ENCODE measurements around the gene SLC22A23. TPM values are rescaled to one million over a fixed set of nuclear protein-coding genes. Genes with fewer than 3 reads are reported as not detected.
"Not testable (repeated sequence)": the region's sequence is repeated elsewhere in the genome, so short reads cannot be mapped to it uniquely, and the experiment has no call there.

SLC22A23 gene
- polyA plus RNA-seq, 10 donors, result 2.8 to 7.8 (median 3.7) TPM

DNA sequence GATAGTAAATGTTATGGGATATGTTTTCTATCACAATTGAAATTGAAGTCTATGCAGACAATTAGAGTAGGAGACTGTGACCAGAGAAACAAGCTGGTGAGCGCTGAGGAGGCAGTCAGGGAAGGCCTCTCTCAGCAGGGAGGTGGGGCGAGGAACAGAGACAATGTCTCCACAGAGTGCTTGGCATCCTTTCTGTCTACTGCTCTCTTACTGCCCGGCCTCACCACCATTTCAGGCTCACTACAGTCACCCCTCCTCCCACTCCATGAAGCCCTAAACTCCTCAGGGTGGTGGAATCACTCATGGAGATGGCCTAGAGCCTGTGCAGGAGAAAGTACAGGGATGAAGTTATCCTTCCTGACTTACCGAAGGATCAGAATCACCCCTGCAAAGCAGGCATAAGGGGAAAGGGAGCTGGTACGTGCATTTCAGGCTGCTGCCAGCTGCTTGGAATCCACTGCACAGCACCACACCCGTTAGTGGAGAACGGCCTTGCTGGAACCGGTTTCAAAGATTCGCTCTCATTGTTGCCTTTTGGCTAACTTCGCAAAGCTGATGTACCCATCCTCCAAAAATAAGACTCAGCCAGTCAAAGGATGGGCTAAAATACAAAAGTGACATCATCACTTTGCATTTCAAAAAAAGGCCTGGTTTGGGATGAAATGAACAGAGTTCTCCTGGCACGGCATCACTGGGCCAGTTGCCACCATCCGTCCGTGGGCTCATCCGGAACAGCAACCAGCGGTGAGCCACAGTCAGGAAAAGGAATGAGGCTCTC is 67.3 kb downstream of the SLC22A23 start:
- DNase-seq, result peak in 2 of 3 donors; percentile 71 to 76

DNA sequence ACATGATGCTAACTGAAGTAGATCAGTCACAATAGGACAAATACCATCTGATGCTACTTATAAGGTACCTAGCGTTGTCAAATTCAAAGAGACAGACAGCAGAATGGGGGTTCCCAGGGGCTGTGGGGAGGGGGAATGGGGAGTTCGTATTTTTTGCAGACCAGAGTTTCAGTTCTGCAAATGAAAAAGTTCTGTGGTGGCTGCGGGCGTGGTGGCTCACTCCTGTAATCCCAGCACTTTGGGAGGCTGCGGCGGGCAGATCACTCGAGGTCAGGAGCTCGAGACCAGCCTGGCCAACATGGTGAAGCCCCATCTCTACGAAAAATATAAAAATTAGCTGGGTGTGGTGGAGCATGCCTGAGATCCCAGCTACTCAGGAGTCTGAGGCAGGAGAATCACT is 68.1 kb downstream of the SLC22A23 start:
- no peak for DNase-seq

GRCh38 chr6:3386374-3386857 is 70.4 kb downstream of the SLC22A23 start:
- DNase-seq, result no peak

- peak in 1 of 3 donors; percentile 49 for DNase-seq
Observed at GRCh38 chr6:3385660-3386151, 71.1 kb downstream of the SLC22A23 start.

GRCh38 chr6:3385181-3385580 is 71.7 kb downstream of the SLC22A23 start:
- DNase-seq, result not testable (repeated sequence)

GRCh38 chr6:3384241-3385143 is 72.4 kb downstream of the SLC22A23 start:
- no peak for DNase-seq

DNA sequence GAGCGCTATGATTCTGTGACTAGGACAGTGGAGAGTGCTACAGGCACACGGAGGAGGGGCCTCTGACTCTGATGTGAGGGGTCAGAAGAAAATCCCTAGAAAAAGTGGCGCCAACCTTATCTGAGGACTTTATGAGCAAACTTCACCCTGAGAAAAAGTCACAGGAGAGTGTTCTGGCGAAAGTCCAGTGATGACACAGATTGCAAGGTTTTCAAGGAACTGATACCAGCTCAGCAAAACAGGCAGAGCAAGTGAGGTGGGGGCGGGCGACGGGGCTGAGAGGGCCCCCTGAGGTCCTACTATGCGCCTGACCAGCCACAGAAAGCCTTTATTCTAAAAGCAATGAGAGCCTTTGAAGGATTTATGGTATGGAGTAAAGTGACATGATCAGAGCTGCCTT is 73.3 kb downstream of the SLC22A23 start:
- DNase-seq, result no peak

DNA sequence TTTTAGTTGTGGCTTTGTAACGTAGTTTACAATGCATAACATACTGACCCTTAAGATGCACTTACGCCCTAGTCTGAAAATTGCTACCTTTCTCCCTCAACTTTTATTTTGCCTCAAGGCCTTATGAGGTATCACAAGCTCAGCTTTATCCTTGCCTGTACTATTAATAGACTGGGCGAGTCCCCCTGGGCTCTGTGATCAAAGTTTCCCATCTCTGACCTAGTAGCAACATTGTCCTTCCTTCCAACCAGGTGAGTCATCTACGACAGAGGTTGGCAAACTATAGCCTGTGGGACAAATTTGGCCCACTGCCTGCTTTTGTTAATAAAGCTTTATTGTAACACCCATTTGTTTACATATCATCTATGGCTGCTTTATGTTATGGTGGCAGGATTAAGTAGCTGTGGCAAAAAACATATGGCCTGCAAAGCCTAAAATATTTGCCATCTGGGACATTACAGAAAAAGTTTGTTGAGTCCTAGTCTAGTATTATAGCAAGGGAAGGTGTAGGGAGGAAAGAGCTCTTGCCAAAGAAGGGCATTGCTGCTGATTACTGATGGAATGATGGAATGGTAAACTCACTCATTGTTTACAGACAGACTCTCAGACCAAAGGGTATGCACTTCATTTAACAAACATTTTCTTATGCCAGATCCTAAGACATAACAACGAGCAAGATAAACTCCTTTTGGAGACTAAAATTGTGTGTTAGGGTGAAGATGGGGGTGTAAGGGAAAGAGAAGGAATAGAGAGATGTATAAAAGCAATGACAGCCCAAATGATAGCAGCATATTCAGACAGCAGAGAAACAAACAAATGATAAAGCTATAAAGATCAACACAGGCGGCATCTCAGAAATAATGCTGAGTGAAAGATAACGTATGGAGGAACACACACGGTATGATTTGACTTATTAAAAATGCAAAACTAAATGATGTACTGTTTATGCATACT is 74.2 kb downstream of the SLC22A23 start:
- DNase-seq, result no peak

GRCh38 chr6:3381233-3381921 is 75.5 kb downstream of the SLC22A23 start:
- peak in 2 of 3 donors; percentile 75 to 83 for DNase-seq

DNA sequence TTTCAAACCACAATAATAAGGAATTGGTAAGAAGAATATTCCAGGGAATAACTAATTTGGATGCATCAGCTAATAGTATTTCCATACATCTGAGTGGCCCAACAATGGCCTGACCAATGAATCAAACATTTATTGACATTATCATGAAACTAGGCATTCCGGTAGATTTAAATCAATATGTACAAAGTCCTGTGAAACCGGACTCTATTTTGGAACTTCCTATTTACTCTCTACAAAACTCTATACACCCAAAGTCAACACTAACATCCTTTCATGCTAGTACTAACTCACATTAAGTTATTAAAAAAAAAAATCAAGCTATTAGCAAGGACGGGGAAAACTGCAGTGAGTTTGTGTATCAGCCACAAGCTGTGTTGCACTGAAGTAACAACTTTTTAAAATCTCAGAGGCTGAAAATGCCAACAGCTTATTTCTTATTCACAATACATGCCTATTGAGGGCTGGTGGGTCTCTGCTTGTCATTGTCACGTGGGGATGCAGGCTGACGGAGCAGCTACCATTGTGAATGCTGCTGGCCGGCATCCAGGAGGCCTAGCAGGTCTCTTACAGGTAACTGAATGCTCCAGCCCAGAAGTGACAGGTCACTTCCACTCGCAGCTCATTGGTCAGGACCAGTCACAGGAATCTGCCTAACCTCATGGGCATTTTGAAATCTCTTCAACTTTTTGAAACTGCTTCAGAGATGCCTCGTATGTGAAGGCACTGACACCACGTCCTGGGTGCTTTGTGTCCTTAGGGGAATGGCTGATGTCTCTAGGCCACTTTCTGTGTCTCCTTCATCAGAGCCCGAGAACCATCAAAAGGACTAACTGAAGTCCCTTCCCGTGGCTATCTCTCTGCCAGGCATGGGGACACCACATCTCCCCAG is 76.3 kb downstream of the SLC22A23 start:
- no peak for DNase-seq

DNA sequence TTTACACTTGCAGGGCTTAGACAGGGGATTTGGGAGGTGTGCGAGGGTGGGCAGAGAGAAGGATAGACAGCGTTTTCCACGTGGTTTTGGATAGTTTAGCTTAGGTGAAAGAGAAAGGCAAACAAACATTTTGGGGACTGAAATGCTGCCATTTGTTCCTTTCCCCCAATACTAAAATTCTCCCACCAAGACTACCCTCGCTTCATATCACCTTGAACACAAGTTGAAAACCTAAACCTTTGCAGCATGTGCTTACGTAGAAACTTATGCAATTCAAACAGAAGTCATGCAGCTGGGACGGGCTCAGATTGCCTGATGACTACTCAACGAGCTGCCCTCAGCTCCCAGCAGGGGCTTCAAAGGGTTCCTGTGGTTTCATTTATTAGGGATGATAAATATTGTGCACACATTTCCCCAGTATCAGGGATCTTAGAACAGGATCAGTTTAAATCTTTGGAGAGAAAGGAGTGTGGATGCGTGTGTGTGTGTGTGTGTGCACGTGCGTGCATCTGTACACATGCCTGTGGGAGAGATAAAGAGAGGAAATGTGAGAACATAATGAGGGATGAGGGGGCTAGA is 77.3 kb downstream of the SLC22A23 start:
- DNase-seq, result no peak

- DNase-seq, result not testable (repeated sequence)
Observed at GRCh38 chr6:3378808-3379207, 78.0 kb downstream of the SLC22A23 start.

GRCh38 chr6:3378398-3378782 is 78.5 kb downstream of the SLC22A23 start:
- not testable (repeated sequence) for DNase-seq

- DNase-seq, result no peak
Observed at GRCh38 chr6:3377536-3378397, 79.1 kb downstream of the SLC22A23 start.

GRCh38 chr6:3376893-3377535 is 79.8 kb downstream of the SLC22A23 start:
- DNase-seq, result no peak

DNA sequence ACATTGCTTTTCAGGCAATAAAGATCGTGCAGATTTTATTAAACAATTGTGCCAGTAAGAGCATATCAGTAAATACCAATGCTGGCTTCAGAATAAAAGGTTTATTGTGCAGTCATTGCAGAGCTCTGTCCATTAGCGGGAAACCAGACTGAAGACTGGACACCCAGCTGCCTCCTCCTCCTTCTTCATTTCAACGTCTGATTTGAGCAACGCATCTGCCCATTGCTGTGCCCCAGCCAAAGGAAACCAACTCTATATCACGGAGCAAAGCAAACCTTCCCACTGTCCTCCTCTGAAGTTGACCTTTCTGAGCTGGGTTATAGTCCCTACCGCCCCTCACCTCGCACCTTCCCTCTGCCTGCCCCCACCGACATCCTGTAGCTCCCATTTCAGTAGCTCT is 80.8 kb downstream of the SLC22A23 start:
- no peak for DNase-seq

DNA sequence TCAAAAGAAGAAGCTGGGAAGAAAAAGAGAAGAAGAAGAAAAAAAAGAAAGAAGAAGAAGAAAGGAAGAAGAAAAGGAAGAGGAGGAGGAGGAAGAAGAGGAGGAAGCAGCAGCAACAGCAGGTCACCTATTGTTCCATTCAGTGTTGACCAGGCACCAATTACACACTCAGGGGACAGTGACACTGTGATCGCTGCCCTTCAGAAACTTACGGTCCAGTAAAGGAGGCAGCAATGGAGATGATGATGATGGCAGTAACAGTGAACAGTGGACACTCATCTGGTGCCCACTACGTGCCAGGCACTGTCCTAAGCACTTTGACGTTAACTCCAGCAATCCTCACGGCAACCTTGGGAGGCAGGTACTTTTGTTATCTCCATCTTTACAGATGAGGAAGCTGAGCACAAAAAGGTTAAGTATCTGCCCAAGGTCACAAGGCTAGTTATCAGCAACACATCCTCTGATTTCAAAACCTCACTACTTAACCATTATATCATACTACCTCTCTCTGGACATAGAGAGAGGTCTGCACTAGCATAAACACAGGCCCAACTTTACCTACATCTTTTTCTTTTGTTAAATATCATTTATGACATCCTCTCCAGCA is 83.2 kb downstream of the SLC22A23 start:
- DNase-seq, result no peak
